ENCODE results near the gene ACOXL.

Gene ACOXL

GRCh38 chr2:110875384-110875725 lies 143.0 kb downstream of the ACOXL start:
- DNase-seq (ENCODE audit: low spot score), result no peak

GRCh38 chr2:110876167-110876999 lies 144.0 kb downstream of the ACOXL start:
- DNase-seq (ENCODE audit: low spot score), result no peak

- DNase-seq (ENCODE audit: low spot score), result no peak
These were observed 144.9 kb downstream of the ACOXL start for GRCh38 chr2:110877031-110877827.

- DNase-seq (ENCODE audit: low spot score), result no peak
These were observed 145.8 kb downstream of the ACOXL start for GRCh38 chr2:110878150-110878549.

GRCh38 chr2:110881908-110882307 lies 149.5 kb downstream of the ACOXL start:
- DNase-seq (ENCODE audit: low spot score), result no peak

GRCh38 chr2:110883406-110883805 lies 151.0 kb downstream of the ACOXL start:
- no peak for DNase-seq (ENCODE audit: low spot score)

- DNase-seq (ENCODE audit: low spot score), result no peak
These were observed 152.9 kb downstream of the ACOXL start for GRCh38 chr2:110885256-110885655.

- no peak for DNase-seq (ENCODE audit: low spot score)
These were observed 154.6 kb downstream of the ACOXL start for GRCh38 chr2:110886826-110887573.

- DNase-seq (ENCODE audit: low spot score), result no peak
These were observed 156.0 kb downstream of the ACOXL start for GRCh38 chr2:110888411-110888810.

- no peak for DNase-seq (ENCODE audit: low spot score)
These were observed 159.3 kb downstream of the ACOXL start for GRCh38 chr2:110891626-110892025.

GRCh38 chr2:110896226-110896625 lies 163.9 kb downstream of the ACOXL start:
- DNase-seq (ENCODE audit: low spot score), result no peak

- DNase-seq (ENCODE audit: low spot score), result no peak
These were observed 165.6 kb downstream of the ACOXL start for GRCh38 chr2:110897966-110898365.

- DNase-seq (ENCODE audit: low spot score), result no peak
These were observed 167.8 kb downstream of the ACOXL start for GRCh38 chr2:110900191-110900590.

- no peak for DNase-seq (ENCODE audit: low spot score)
These were observed 171.2 kb downstream of the ACOXL start for GRCh38 chr2:110903548-110903947.

GRCh38 chr2:110904116-110904778 lies 171.9 kb downstream of the ACOXL start:
- no peak for DNase-seq (ENCODE audit: low spot score)

- no peak for DNase-seq (ENCODE audit: low spot score)
These were observed 172.4 kb downstream of the ACOXL start for GRCh38 chr2:110904779-110905148.

GRCh38 chr2:110905217-110905616 lies 172.8 kb downstream of the ACOXL start:
- DNase-seq (ENCODE audit: low spot score), result no peak

GRCh38 chr2:110906613-110907298 lies 174.4 kb downstream of the ACOXL start:
- no peak for DNase-seq (ENCODE audit: low spot score)

GRCh38 chr2:110909501-110909900 lies 177.1 kb downstream of the ACOXL start:
- no peak for DNase-seq (ENCODE audit: low spot score)

- no peak for DNase-seq (ENCODE audit: low spot score)
These were observed 178.1 kb downstream of the ACOXL start for GRCh38 chr2:110910423-110910822.

GRCh38 chr2:110919738-110920137 lies 187.4 kb downstream of the ACOXL start:
- DNase-seq (ENCODE audit: low spot score), result no peak

GRCh38 chr2:110925479-110925878 lies 193.1 kb downstream of the ACOXL start:
- DNase-seq (ENCODE audit: low spot score), result no peak
